Measurements from ENCODE around the gene FAM168A.

DNA sequence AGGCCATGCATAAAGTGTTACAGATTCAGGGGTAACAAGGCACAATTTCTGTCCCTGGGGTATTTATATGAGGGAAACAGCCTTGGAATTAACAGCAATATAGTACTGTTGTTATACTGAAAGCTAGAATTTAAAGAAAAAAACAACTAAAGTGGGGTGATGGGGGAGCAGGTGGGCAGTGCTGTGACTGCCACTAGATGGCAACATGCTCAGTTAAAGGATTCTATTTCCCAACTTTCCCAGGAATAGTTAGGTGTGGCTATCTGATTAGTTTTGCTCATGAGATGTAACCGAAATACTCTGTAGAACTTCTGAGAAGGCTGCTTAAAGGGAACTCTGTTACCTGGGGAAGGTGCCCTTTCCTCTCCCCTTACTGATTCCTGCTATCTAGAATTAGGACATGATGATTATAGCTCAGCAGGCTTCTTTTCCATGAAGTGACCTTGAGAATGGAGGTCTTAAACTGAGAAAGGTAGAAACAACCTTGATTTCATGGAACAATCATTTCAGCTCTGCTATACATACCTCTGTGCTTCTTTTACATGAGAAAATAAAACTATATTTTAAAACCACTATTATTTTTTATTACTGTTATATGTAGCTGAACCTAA, 119.1 kb downstream of the FAM168A start:
- TF ChIP-seq TGIF2 (CRISPR knock-in tag; IDR thresholded peaks at IDR 0.05) (no peak), SMARCA5 (IDR thresholded peaks at IDR 0.05) (no peak)
- TF ChIP-seq, protein P1, sequence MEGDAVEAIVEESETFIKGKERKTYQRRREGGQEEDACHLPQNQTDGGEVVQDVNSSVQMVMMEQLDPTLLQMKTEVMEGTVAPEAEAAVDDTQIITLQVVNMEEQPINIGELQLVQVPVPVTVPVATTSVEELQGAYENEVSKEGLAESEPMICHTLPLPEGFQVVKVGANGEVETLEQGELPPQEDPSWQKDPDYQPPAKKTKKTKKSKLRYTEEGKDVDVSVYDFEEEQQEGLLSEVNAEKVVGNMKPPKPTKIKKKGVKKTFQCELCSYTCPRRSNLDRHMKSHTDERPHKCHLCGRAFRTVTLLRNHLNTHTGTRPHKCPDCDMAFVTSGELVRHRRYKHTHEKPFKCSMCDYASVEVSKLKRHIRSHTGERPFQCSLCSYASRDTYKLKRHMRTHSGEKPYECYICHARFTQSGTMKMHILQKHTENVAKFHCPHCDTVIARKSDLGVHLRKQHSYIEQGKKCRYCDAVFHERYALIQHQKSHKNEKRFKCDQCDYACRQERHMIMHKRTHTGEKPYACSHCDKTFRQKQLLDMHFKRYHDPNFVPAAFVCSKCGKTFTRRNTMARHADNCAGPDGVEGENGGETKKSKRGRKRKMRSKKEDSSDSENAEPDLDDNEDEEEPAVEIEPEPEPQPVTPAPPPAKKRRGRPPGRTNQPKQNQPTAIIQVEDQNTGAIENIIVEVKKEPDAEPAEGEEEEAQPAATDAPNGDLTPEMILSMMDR (IDR thresholded peaks at IDR 0.05 in 2 of 3, conservative IDR thresholded peaks at IDR 0.05 in 1 of 3; ENCODE audit: insufficient read depth in 2 of 3, low read depth in 1 of 3, low read length in 3 of 3): peak; percentile 60 to 79 (median 73)
